ENCODE results near the gene DUSP7.

GRCh38 chr3:52080830-52081719 lies 24.7 kb upstream of the DUSP7 start:
- TF ChIP-seq CTCF (conservative IDR thresholded peaks at IDR 0.05; ENCODE audit: low read depth, low read length) (no peak), EZH2 (IDR thresholded peaks at IDR 0.05; ENCODE audit: borderline replicate concordance, low read depth, low read length, poor library complexity, severe bottlenecking) (no peak)

Data from A673 (cell line).